ENCODE data around the gene BABAM2. TPM values are rescaled to one million over a fixed set of nuclear protein-coding genes. Genes with fewer than 3 reads are reported as not detected.

BABAM2 gene
- total and polyA plus RNA-seq, 7 donors: 22.9 to 52.3 (median 25.2) TPM

GRCh38 chr2:28231110-28231631 lies 340.6 kb downstream of the BABAM2 start:
- Histone ChIP-seq H3K4me1 (peaks cover 0 to 28% (median 13%) of the 10 kb centered on the region in 4 donors), H3K4me3 (no peak overlapping the region), H3K27me3 (no peaks in the 10 kb centered on the region), H3K36me3 (no peaks in the 10 kb centered on the region), H3K27ac (peak overlapping the region in 3 of 4 donors; percentile 16 to 46 (median 36)), H3K9me3 (no peaks in the 10 kb centered on the region)
- WGBS, 2 donors: 84 to 87% methylated on average over 4 of the region's 4 CpGs
- intact Hi-C loops (cut with DNase I): no loop called here
- no peak for DNase-seq
- TF ChIP-seq POLR2AphosphoS5 (IDR thresholded peaks at IDR 0.05): no peak

GRCh38 chr2:28232295-28232694 lies 341.8 kb downstream of the BABAM2 start:
- TF ChIP-seq EP300 (IDR thresholded peaks at IDR 0.05) (no peak), POLR2AphosphoS5 (IDR thresholded peaks at IDR 0.05) (no peak), POLR2A (IDR thresholded peaks at IDR 0.05) (no peak), CTCF (IDR thresholded peaks at IDR 0.05) (no peak)
- Histone ChIP-seq H3K27me3 (no peaks in the 10 kb centered on the region), H3K27ac (peak overlapping the region in 1 of 4 donors; percentile 46), H3K36me3 (no peaks in the 10 kb centered on the region), H3K9me3 (no peaks in the 10 kb centered on the region), H3K4me3 (no peak overlapping the region), H3K4me1 (peaks cover 0 to 28% (median 13%) of the 10 kb centered on the region in 4 donors)
- 17 to 69% methylated on average over 5 of the region's 5 CpGs for WGBS, 2 donors
- intact Hi-C loops (cut with DNase I): no loop called here
- DNase-seq: no peak

GRCh38 chr2:28233164-28233676 lies 342.7 kb downstream of the BABAM2 start:
- Histone ChIP-seq H3K27me3 (no peaks in the 10 kb centered on the region), H3K4me1 (peaks cover 0 to 28% (median 13%) of the 10 kb centered on the region in 4 donors), H3K36me3 (no peaks in the 10 kb centered on the region), H3K27ac (peak overlapping the region in 1 of 4 donors; percentile 11), H3K9me3 (no peaks in the 10 kb centered on the region), H3K4me3 (no peak overlapping the region)
- intact Hi-C loops (cut with DNase I): no loop called here
- no peak for DNase-seq
- TF ChIP-seq POLR2A (IDR thresholded peaks at IDR 0.05): no peak
- TF ChIP-seq CTCF (IDR thresholded peaks at IDR 0.05): no peak
- no peak for TF ChIP-seq POLR2AphosphoS5 (IDR thresholded peaks at IDR 0.05)
- no peak for TF ChIP-seq EP300 (IDR thresholded peaks at IDR 0.05)
- 14 to 56% methylated on average over 6 of the region's 6 CpGs for WGBS, 2 donors

- H3K9me3 ChIP-seq: no peaks in the 10 kb centered on the region
- peaks cover 0 to 28% (median 13%) of the 10 kb centered on the region in 4 donors for H3K4me1 ChIP-seq
- no peak for TF ChIP-seq CTCF (IDR thresholded peaks at IDR 0.05)
- intact Hi-C loops (cut with DNase I): no loop called here
- WGBS, 2 donors: 72 to 78% methylated on average over 2 of the region's 2 CpGs
- H3K36me3 ChIP-seq: no peaks in the 10 kb centered on the region
- H3K27ac ChIP-seq: no peak overlapping the region
- DNase-seq: no peak
- no peak overlapping the region for H3K4me3 ChIP-seq
- no peaks in the 10 kb centered on the region for H3K27me3 ChIP-seq
Observed at GRCh38 chr2:28234807-28235206, 344.3 kb downstream of the BABAM2 start.

- peaks cover 0 to 9% (median 0%) of the 10 kb centered on the region in 4 donors for H3K36me3 ChIP-seq
- no peaks in the 10 kb centered on the region for H3K4me1 ChIP-seq
- intact Hi-C loops (cut with DNase I): no loop called here
- no peaks in the 10 kb centered on the region for H3K9me3 ChIP-seq
- no peak for TF ChIP-seq EP300 (IDR thresholded peaks at IDR 0.05)
- TF ChIP-seq POLR2AphosphoS5 (IDR thresholded peaks at IDR 0.05): no peak
- no peak for TF ChIP-seq CTCF (IDR thresholded peaks at IDR 0.05)
- TF ChIP-seq POLR2A (IDR thresholded peaks at IDR 0.05): no peak
- no peak overlapping the region for H3K4me3 ChIP-seq
- no peak for DNase-seq
- H3K27ac ChIP-seq: no peak overlapping the region
- H3K27me3 ChIP-seq: no peaks in the 10 kb centered on the region
- WGBS, 2 donors: 80 to 90% methylated on average over 1 of the region's 1 CpG
Observed at GRCh38 chr2:28239207-28239606, 348.7 kb downstream of the BABAM2 start.

All from sigmoid colon (tissue), 7 donors.